ENCODE measurements around the gene ZFHX3. TPM values are rescaled to one million over a fixed set of nuclear protein-coding genes. Genes with fewer than 3 reads are reported as not detected.

ZFHX3 gene
- polyA plus RNA-seq, 3 donors from 2014 or later = 0.05 to 1.4 (median 1.0) TPM

DNA sequence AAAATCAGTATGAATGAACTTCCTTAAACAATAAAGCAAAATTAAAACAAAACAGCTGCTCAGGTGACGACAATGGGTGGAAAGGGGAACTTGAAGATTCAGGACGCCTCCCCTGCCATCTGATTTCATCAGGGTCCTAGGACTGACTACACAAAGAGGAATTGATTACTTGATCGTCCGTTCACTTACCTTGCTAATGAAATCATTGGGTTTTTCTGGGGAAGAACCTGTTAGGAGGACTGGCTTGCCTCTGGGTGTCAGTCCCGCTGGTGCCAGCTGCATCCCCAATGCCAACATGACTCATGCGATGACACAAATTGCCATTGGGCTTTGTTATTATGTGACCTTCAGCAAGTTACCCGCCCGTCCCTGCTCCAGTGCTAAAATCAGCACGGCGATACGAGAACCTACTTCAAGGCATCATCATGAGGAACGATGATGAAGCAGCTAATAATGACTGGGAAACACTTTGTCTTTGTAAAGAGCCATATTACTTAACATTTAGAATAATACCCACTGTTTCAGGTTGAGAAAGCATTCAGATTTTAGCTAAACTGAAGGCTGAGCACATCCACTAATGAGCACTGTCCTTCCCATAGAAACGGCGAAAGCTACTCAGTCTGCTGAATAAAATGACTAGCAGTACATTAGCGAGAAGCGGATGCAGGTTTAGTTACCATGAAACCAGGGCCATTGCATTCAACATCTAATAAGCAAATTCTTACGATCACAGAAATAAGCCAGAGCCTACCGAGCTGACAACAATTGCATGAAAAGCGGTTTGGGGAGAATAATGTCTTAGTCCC is 139.4 kb downstream of the ZFHX3 start:
- peaks cover 0 to 3% (median 0%) of the 10 kb centered on the region in 3 donors for H3K36me3 Mint-ChIP-seq
- H3K27me3 Mint-ChIP-seq (ENCODE audit: low read depth in 3 of 3) = peaks cover 0 to 1% (median 0%) of the 10 kb centered on the region in 3 donors
- no peak overlapping the region for H3K4me3 Mint-ChIP-seq
- no peak for DNase-seq
- peaks cover 0 to 3% of the 10 kb centered on the region in 2 donors for H3K4me1 Mint-ChIP-seq
- H3K9me3 Mint-ChIP-seq = peaks cover 0 to 2% (median 0%) of the 10 kb centered on the region in 6 donors
- H3K27ac Mint-ChIP-seq = no peak overlapping the region

DNA sequence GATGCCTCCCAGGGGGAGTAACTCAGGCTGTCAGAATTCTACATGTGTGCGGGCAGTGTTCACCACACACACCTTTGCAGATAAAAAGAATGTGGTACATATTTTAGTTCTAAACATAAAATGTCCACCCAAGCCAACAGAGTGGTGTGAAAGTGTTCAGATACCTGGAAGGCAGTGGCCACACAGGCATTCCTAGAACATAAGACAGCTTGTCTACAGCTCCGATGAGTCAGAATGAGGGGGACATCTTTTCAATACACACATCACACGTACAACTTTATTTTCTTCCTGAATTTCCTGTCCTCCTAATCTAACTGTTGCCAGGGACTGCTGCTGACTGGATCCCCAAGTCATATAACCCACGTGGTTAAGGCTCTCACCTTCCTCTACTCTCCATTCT is 142.3 kb downstream of the ZFHX3 start:
- Mint-ChIP-seq H3K9me3 (peaks cover 0 to 2% (median 0%) of the 10 kb centered on the region in 6 donors), H3K27ac (no peak overlapping the region), H3K27me3 (ENCODE audit: low read depth in 3 of 3) (peaks cover 0 to 1% (median 0%) of the 10 kb centered on the region in 3 donors), H3K36me3 (peaks cover 0 to 3% (median 0%) of the 10 kb centered on the region in 3 donors), H3K4me1 (peaks cover 0 to 3% of the 10 kb centered on the region in 2 donors), H3K4me3 (no peak overlapping the region)
- DNase-seq = no peak

DNA sequence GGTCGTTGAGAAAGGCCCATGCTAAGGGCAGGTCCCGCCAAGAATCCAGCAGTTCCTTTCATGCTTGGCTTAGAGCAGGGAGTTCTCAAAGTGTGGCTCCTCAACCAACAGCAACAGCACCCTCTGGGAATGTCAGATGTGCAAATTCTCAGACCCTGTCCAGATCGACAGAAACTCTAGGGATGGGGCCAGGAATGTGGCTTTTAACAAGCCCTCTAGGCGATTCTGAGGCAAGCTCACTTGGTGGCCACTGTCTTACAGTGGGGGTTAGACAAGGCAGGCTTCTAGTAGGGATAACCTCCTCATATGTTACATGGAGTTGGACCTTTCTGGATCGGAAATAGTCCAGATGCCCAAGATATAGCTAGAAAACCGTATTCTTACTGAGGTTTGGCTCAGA is 144.8 kb downstream of the ZFHX3 start:
- Mint-ChIP-seq H3K4me1 (peaks cover 0 to 3% of the 10 kb centered on the region in 2 donors), H3K9me3 (peaks cover 0 to 5% (median 0%) of the 10 kb centered on the region in 6 donors), H3K4me3 (no peak overlapping the region), H3K27ac (no peak overlapping the region), H3K36me3 (peaks cover 0 to 3% (median 0%) of the 10 kb centered on the region in 3 donors), H3K27me3 (ENCODE audit: low read depth in 3 of 3) (peaks cover 0 to 1% (median 0%) of the 10 kb centered on the region in 3 donors)
- DNase-seq = no peak

DNA sequence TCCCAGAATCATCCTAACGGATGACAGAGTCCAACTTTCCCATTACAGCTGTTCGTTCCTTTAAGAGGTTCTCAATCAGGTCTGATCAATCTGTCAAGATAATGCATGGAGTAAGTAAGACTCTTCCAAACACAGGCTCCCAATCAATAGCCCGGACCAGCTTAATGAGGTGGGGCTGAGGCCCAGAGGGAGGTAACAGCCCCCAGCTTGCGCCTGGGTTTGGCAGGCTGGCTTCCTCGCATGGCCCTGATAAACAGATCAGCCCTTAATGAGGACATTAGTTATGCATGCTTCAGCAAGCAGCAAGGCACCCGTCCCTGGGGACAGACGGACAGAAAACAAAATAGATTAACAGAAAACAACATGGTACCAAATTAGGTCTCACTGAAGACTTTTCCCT is 145.7 kb downstream of the ZFHX3 start:
- DNase-seq = no peak
- H3K4me1 Mint-ChIP-seq = peaks cover 0 to 3% of the 10 kb centered on the region in 2 donors
- H3K36me3 Mint-ChIP-seq = peaks cover 0 to 3% (median 0%) of the 10 kb centered on the region in 3 donors
- no peak overlapping the region for H3K27ac Mint-ChIP-seq
- peaks cover 0 to under 1% (median 0%) of the 10 kb centered on the region in 3 donors for H3K27me3 Mint-ChIP-seq (ENCODE audit: low read depth in 3 of 3)
- H3K4me3 Mint-ChIP-seq = no peak overlapping the region
- H3K9me3 Mint-ChIP-seq = peaks cover 0 to 5% (median 0%) of the 10 kb centered on the region in 6 donors

DNA sequence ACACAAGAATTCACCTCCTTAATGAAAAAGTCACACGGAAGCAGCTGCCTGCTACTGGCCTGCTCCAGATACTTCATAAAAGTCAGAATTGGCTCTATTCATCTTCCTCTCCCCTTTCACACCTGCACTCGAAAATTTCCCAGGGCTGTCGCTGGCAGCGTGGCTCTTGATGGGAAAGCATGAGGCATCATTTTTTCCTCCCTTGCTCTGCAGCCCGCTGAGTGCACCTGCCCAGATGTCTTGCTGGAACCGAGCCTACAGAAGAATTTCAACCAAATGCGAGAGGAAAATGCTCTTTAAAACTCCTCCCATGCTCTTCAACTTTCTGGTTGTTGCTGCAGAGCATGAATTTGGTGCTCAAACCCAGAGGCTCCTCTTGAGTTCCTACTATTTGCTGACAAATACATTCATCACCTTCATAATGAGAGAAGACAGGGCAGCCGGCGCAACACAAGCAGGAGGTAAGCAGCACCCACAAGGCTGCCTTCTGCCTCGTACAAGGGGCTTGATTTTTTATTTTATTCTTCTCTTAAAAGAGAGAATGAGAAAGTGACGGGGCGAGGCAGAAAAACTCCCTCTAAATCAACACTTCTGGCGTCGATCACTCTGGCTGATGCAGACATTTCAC is 146.8 kb downstream of the ZFHX3 start:
- Mint-ChIP-seq H3K4me3 (no peak overlapping the region), H3K9me3 (peaks cover 0 to 5% (median 0%) of the 10 kb centered on the region in 6 donors)

DNA sequence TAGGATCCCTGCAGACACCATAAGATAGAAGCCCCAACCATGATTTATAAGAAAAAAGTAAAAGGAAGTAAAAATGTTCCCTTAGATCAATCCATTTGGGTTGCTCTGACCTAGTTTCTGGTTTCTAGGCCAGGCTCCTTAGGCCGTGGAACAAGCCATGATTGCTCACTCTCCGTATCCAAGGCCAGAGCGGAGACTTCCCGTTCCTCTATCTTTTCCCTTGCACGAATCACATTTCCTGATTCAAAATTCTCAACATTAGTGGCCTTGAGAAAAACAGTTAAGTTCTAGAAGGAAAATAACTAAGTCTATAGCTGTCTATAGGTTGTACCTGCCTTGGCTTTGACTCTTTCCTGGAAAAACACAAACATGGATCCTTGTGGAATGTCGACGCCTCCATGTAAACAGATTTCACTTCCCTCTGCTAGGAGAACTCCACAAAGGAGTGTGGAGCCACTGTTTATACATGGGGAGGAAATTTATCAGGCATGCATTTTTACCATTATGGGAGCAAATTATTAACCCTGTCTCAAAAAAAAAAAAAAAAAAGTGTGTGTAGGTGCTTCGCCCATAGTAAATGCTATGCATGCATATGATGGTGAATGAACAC is 149.6 kb downstream of the ZFHX3 start:
- H3K27me3 Mint-ChIP-seq (ENCODE audit: low read depth in 3 of 3) = peaks cover 0 to 2% (median 0%) of the 10 kb centered on the region in 3 donors
- no peak for DNase-seq
- H3K9me3 Mint-ChIP-seq = peaks cover 0 to 5% (median 0%) of the 10 kb centered on the region in 6 donors
- no peak overlapping the region for H3K27ac Mint-ChIP-seq
- no peaks in the 10 kb centered on the region for H3K4me1 Mint-ChIP-seq
- no peaks in the 10 kb centered on the region for H3K36me3 Mint-ChIP-seq
- H3K4me3 Mint-ChIP-seq = no peak overlapping the region

More for the DNA sequence above, 146.8 kb downstream of the ZFHX3 start:
- Mint-ChIP-seq H3K27me3 (ENCODE audit: low read depth in 3 of 3) (no peaks in the 10 kb centered on the region), H3K36me3 (peaks cover 0 to 3% (median 0%) of the 10 kb centered on the region in 3 donors), H3K4me1 (peaks cover 0 to 3% of the 10 kb centered on the region in 2 donors), H3K27ac (no peak overlapping the region)
- DNase-seq = no peak

DNA sequence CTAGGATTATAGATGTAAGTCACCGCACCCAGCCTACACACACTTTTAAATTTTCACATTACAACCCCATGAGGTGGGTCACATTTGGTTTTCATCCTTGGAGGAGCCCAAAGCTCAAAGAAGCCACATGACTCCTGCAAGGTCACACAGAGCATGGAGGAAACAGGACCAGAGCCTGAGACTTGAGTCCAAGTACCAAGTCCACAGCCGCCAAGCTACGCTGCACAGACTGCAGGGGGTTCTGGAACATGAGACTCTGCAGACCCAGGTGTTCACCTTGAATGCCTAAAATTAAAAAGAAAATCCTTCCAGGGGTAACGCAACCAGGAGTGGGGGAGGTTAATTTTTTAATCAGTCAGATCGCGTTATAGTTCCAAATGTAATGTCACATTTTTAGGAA is 150.2 kb downstream of the ZFHX3 start:
- Mint-ChIP-seq H3K4me3 (no peak overlapping the region), H3K9me3 (peaks cover 0 to 5% (median 0%) of the 10 kb centered on the region in 6 donors), H3K27ac (no peak overlapping the region), H3K27me3 (ENCODE audit: low read depth in 3 of 3) (peaks cover 0 to 2% (median 0%) of the 10 kb centered on the region in 3 donors), H3K4me1 (no peaks in the 10 kb centered on the region), H3K36me3 (no peaks in the 10 kb centered on the region)
- DNase-seq = no peak

DNA sequence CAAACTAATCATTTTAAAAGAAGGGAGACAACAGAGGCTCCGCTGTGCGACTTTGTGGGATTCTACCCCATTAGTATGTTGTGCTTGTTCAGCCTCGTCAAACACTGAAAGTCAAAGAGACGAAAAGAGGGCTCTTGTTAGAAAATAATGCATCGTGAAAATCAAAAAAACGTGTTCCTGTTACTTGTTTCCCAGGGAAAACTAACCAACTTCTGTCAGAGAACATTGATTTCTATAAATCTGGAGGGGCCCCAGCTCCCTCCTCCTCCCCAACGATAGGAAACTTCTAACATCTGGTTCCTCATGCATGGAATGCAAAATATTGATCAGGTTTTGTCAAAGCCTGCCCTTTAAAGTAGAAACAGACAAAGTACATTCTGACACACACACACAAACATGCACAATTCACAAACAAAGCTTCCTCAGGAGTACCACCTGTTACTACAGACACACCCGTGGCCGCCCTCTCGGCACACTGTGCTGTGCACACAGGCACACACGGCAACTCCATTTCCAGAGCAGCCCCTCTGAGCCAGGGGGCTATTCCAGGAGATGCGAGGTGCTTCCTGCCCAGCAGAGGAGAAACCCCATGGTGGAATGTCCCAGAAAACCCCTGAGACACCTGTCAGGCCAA is 151.3 kb downstream of the ZFHX3 start:
- H3K36me3 Mint-ChIP-seq = peaks cover 0 to 3% (median 0%) of the 10 kb centered on the region in 3 donors
- peak overlapping the region in 1 of 6 donors; percentile 17 for H3K27ac Mint-ChIP-seq
- H3K27me3 Mint-ChIP-seq (ENCODE audit: low read depth in 3 of 3) = peaks cover 0 to 2% (median 0%) of the 10 kb centered on the region in 3 donors
- H3K4me3 Mint-ChIP-seq = no peak overlapping the region
- H3K4me1 Mint-ChIP-seq = no peaks in the 10 kb centered on the region
- no peak for DNase-seq
- peaks cover 0 to 3% (median 0%) of the 10 kb centered on the region in 6 donors for H3K9me3 Mint-ChIP-seq

DNA sequence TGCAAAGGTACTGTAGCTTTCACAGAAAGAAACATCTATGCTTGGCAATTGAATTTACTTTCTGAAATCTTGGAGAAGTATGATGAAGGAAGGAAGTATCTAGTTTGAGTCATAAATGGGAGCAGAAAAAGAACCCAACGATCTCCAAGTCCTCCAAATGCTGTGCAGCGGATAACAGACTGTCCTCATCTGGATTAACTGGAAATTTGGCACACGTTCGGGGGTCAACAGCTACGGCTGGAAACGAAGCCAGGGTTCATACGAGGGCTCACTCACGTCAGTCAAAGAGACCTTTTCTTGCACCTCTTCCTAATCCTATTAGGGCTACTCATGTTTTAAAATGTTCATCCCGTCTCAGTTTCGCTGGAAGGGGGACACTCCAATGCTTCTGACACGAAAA is 152.0 kb downstream of the ZFHX3 start:
- no peak for DNase-seq
- Mint-ChIP-seq H3K4me1 (no peaks in the 10 kb centered on the region), H3K27ac (no peak overlapping the region), H3K4me3 (no peak overlapping the region), H3K9me3 (peaks cover 0 to 3% (median 0%) of the 10 kb centered on the region in 6 donors), H3K36me3 (peaks cover 0 to 4% (median 0%) of the 10 kb centered on the region in 3 donors), H3K27me3 (ENCODE audit: low read depth in 3 of 3) (peaks cover 0 to 2% (median 0%) of the 10 kb centered on the region in 3 donors)

DNA sequence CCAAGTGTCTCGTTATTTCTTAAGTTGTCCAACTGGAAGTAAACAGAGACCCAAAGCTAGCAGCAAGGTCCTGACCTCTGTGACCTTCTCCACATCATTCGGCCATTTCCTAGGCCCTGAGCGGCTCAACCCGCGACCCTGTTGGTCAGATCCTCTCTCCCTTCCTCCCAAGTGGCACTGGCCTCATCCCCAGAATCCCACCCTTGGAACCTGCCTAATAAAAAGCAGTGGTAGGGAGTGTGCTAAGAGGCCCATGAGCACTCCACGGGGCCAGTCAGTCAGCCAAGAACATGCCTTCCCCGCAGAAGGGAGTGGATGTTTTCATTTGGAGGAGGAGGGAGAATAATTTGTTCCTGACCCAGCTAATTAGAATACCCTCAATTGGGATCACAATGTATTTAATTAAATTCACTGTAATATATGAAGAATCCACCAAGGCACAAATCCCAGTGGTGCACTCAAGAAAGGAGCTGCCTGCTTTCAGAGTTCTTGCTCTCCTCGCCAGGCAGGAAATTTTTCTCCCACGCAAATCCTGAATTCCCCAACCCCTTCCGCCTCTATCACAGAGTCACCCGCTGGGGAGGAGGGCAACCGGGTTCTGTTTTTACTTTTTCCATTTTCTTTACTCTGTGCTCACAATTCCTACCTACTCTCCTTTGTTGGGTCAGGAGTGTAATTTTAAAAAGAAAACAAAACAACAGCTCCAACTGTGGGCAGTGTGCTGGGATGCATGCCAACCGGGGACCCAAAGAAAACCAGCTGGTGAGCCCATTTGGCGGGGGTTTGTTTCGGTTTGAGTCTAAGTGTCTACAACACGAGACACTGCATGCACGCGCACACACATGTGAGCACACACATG is 153.4 kb downstream of the ZFHX3 start:
- Mint-ChIP-seq H3K4me3 (no peak overlapping the region), H3K27me3 (ENCODE audit: low read depth in 3 of 3) (peaks cover 0 to 2% (median 0%) of the 10 kb centered on the region in 3 donors), H3K27ac (no peak overlapping the region), H3K36me3 (peaks cover 0 to 4% (median 0%) of the 10 kb centered on the region in 3 donors), H3K9me3 (peaks cover 0 to 6% (median 0%) of the 10 kb centered on the region in 6 donors), H3K4me1 (no peaks in the 10 kb centered on the region)
- no peak for DNase-seq

DNA sequence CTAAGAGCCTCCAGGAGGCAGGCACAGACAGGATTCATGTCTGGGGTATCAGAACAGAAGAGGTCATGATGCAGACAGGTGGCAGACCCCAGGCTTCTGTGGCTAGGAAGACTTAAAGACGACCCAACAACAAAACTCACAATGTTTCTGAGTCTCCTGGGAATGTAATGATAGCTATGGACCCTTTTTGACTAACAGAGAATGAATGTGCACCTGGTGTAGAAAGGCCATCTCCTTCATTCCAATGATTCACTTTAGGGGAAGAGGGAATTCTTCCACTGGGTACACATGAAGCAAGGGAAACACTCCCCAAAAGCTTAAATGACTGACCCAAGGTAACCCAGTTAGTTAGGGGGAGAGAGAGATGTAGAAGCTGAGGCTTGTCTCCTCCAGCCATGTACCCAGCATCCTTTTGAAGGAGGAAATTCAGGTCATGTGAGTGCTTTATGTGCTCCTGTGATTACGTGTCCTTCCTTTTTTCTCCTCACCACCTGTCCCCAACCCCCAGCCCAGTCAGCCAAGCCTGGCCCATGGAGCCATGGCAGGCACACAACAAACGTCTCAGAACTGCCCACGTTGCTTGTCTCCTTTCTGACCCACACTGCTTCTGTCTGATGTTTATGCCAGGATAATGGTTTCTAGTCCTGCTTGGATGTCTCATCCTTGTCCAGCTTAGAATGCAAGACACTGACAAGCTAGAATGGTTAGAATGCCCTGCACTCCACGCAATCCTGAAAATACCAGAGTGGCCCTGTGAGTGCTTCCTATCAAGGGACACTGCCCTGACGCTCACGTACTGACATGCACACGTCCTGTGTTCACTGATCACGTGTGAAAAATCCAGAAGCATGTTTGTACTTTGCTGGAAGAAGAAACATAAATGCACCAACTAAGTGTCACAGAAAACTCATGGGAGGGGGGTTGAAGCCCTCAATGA is 156.4 kb downstream of the ZFHX3 start:
- no peak for DNase-seq
- Mint-ChIP-seq H3K36me3 (peaks cover 5 to 12% (median 9%) of the 10 kb centered on the region in 3 donors), H3K27ac (no peak overlapping the region), H3K4me3 (no peak overlapping the region), H3K27me3 (ENCODE audit: low read depth in 3 of 3) (peaks cover 0 to 2% (median 0%) of the 10 kb centered on the region in 3 donors), H3K4me1 (no peaks in the 10 kb centered on the region), H3K9me3 (peaks cover 0 to 4% (median 0%) of the 10 kb centered on the region in 6 donors)

DNA sequence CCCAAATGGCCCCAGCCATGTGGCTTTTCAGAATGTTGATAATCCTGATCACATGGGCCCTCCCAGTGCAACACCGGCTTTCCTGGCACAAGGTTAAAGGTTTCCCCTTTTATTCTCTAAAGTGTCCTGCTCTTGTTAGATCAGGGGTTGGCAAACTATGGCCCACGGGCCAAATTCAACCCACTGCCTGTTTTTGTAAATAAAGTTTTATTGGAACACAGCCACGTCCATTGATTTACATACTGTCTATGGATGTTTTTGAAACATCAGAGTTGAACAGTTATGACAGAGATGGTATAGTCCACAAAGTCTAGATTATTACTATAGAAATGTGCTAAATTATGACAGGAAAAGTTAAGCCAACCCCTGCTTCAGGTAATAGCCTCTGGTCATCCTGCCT is 157.3 kb downstream of the ZFHX3 start:
- Mint-ChIP-seq H3K27me3 (ENCODE audit: low read depth in 3 of 3) (peaks cover 0 to 2% (median 0%) of the 10 kb centered on the region in 3 donors), H3K4me3 (no peak overlapping the region), H3K36me3 (peaks cover 8 to 20% (median 13%) of the 10 kb centered on the region in 3 donors), H3K9me3 (peaks cover 0 to 4% (median 0%) of the 10 kb centered on the region in 6 donors), H3K4me1 (no peaks in the 10 kb centered on the region), H3K27ac (no peak overlapping the region)
- DNase-seq = no peak
